GM12892 (cell line): Measurements from ENCODE around the gene RHEX.

Experiments used
- DNase-seq: peaks from one replicate; pipeline ENCODE4 v3.0.0; 2011; ENCODE audit not compliant: insufficient read length
- FAIRE-seq: peaks from 2 replicates; lab custom pipeline; 2011; peaks lifted over from hg19 to GRCh38; lab: Jason Lieb, UNC
- POLR2A ChIP-seq: IDR thresholded peaks from 2 replicates; pipeline ENCODE4 v1.6.1; 2011; ENCODE audit warnings: low read depth, low read length, control low read depth
- POLR2AphosphoS5 ChIP-seq: IDR thresholded peaks from 2 replicates; pipeline ENCODE4 v1.6.1; 2011; ENCODE audit warnings: low read depth, low read length, control low read depth
- TAF1 ChIP-seq: IDR thresholded peaks from 2 replicates; pipeline ENCODE4 v1.6.1; 2011; ENCODE audit warnings: low read depth, mild to moderate bottlenecking, control low read depth, low read length, borderline replicate concordance

RHEX gene

GRCh38 chr1:206103979-206104378 lies 51.0 kb downstream of the RHEX start:
- DNase-seq (no peak), FAIRE-seq (no peak)
- TF ChIP-seq POLR2AphosphoS5 (no peak), TAF1 (no peak), POLR2A (no peak)

- no peak for FAIRE-seq
- no peak for DNase-seq
- TF ChIP-seq TAF1, result no peak
- no peak for TF ChIP-seq POLR2AphosphoS5
- TF ChIP-seq POLR2A, result no peak
Measured at GRCh38 chr1:206105464-206105995, 52.6 kb downstream of the RHEX start.

- TF ChIP-seq POLR2AphosphoS5 (no peak), TAF1 (no peak), POLR2A (no peak)
- peak; percentile 61 for DNase-seq
- FAIRE-seq, result peak; percentile 77
Measured at GRCh38 chr1:206106328-206107167, 53.6 kb downstream of the RHEX start.

GRCh38 chr1:206107168-206107544 lies 54.2 kb downstream of the RHEX start:
- DNase-seq (no peak), FAIRE-seq (no peak)
- TF ChIP-seq POLR2A, result no peak
- TF ChIP-seq POLR2AphosphoS5, result no peak
- TF ChIP-seq TAF1, result no peak

GRCh38 chr1:206108635-206109034 lies 55.7 kb downstream of the RHEX start:
- TF ChIP-seq TAF1, result no peak
- TF ChIP-seq POLR2AphosphoS5, result no peak
- DNase-seq (no peak), FAIRE-seq (no peak)

GRCh38 chr1:206109718-206110117 lies 56.7 kb downstream of the RHEX start:
- DNase-seq (no peak), FAIRE-seq (no peak)

GRCh38 chr1:206110161-206110560 lies 57.2 kb downstream of the RHEX start:
- TF ChIP-seq TAF1 (no peak), POLR2AphosphoS5 (no peak), POLR2A (no peak)
- FAIRE-seq (no peak), DNase-seq (no peak)

More at GRCh38 chr1:206109718-206110117, 56.7 kb downstream of the RHEX start:
- TF ChIP-seq POLR2A (no peak), POLR2AphosphoS5 (no peak), TAF1 (no peak)

- FAIRE-seq, result no peak
- no peak for DNase-seq
- no peak for TF ChIP-seq POLR2A
- no peak for TF ChIP-seq TAF1
- no peak for TF ChIP-seq POLR2AphosphoS5
Measured at GRCh38 chr1:206110820-206111219, 57.8 kb downstream of the RHEX start.

GRCh38 chr1:206111271-206111927 lies 58.4 kb downstream of the RHEX start:
- DNase-seq, result no peak
- no peak for TF ChIP-seq POLR2A
- TF ChIP-seq TAF1, result no peak
- TF ChIP-seq POLR2AphosphoS5, result no peak
- no peak for FAIRE-seq

GRCh38 chr1:206112600-206113301 lies 59.8 kb downstream of the RHEX start:
- no peak for FAIRE-seq
- DNase-seq, result no peak

More at GRCh38 chr1:206112600-206113301, 59.8 kb downstream of the RHEX start:
- TF ChIP-seq POLR2AphosphoS5 (no peak), POLR2A (no peak), TAF1 (no peak)
